Activated CD4-positive, alpha-beta T cell treated with anti-CD3 and anti-CD28 coated beads, Interleukin-2, amount 10 ng/mL, durations not matched to agents 24 days and 14 days (primary cell): ENCODE data around the gene HSPA14. TPM values are rescaled to one million over a fixed set of nuclear protein-coding genes. Genes with fewer than 3 reads are reported as not detected.
"Not testable (repeated sequence)": the region's sequence is repeated elsewhere in the genome, so short reads cannot be mapped to it uniquely, and the experiment has no call there.

ENCODE experiments used
- DNase-seq: peaks from one replicate; pipeline ENCODE4 v3.0.0; 2022
- H3K27ac Mint-ChIP-seq: one replicate; pipeline ENCODE4 v1.8.0; 2022; ENCODE audit warnings: mild to moderate bottlenecking, mixed read lengths
- H3K27me3 Mint-ChIP-seq: one replicate; pipeline ENCODE4 v1.8.0; 2022; ENCODE audit warnings: mixed read lengths
- H3K36me3 Mint-ChIP-seq: one replicate; pipeline ENCODE4 v1.8.0; 2022; ENCODE audit warnings: low read depth, mild to moderate bottlenecking, mixed read lengths
- H3K4me1 Mint-ChIP-seq: one replicate; pipeline ENCODE4 v1.8.0; 2021; ENCODE audit warnings: mixed read lengths
- H3K4me3 Mint-ChIP-seq: one replicate; pipeline ENCODE4 v1.8.0; 2022; ENCODE audit warnings: mild to moderate bottlenecking, moderate library complexity, mixed read lengths
- H3K9me3 Mint-ChIP-seq: one replicate; pipeline ENCODE4 v1.8.0; 2021; ENCODE audit warnings: mixed read lengths
- intact Hi-C: fragments of 100-400 bp; cut with micrococcal nuclease; formaldehyde crosslinking; loops from one replicate; pipeline ENCODE4 v1.15.1; 2023
- total RNA-seq: library from RNA; stranded (reverse); gene quantifications from 2 replicates; pipeline ENCODE4 v1.2.3, GENCODE V29; 2022

Gene HSPA14
- 42.0 and 44.1 TPM in 2 replicates for total RNA-seq

DNA sequence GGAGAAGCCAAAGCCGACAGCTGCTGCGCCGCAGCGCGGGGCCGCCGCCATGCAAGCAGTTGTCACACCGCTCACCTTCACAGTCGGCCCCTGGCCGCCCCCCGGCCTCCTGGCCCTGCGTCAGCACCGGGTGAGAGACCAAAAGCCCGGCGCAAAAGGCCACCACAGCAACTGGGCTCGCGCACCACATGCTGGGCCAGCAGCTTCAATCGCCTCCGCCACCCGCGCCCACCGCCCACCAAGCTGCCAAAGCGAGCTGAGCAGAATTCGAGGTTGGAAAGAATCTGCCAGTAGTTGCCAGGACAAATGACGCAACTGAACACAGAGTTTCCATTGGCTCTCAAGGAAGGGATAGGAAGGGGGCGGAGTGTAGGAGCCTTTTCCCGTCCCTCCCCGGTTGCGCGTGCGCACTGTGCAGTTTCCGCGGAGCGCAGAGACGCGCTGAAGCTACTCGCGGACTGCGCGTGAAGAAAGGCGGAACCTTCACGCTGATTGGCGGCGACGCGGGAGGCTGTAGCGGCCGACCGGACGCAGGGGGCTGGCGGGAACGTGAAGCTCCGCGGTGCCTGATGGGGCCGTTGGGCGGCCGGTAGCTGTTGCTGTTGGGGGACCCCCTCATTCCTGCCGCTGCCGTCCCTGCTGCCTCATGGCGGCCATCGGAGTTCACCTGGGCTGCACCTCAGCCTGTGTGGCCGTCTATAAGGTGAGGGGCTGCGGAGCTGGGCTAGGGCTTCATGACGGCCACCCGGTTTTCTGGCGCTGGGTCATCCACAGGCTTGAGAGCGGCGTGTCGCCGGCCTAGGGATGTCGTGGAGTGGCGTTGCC lies at the start of gene HSPA14, which contains the start of the genes CDNF and MSANTD7:
Gene HSPA14 (plus strand): TSS at position 550 of the 825 bp plus-strand sequence. CDS start 97 bp downstream, at position 647.
Gene CDNF (minus strand): TSS at position 281 of the 825 bp plus-strand sequence. CDS start 91 bp downstream, at position 190.
Gene MSANTD7 (plus strand): TSS at position 550 of the 825 bp plus-strand sequence. CDS start 3,979 bp downstream, outside the sequence.
- intact Hi-C loops: loop anchor here (1.0 to 5.0 kb wide), 8 partner anchors 40 to 339 kb away; partner anchors contain the start of genes DCLRE1C, RPP38 and SUV39H2
- Mint-ChIP-seq H3K4me1 (peaks cover 18% of the 10 kb centered on the region), H3K9me3 (no peaks in the 10 kb centered on the region), H3K27me3 (no peaks in the 10 kb centered on the region), H3K27ac (peak within 1 kb of the TSS; percentile 96), H3K4me3 (peak within 1 kb of the TSS; percentile 92), H3K36me3 (peaks cover 36% of the 10 kb centered on the region)
- peak; percentile 100 for DNase-seq

DNA sequence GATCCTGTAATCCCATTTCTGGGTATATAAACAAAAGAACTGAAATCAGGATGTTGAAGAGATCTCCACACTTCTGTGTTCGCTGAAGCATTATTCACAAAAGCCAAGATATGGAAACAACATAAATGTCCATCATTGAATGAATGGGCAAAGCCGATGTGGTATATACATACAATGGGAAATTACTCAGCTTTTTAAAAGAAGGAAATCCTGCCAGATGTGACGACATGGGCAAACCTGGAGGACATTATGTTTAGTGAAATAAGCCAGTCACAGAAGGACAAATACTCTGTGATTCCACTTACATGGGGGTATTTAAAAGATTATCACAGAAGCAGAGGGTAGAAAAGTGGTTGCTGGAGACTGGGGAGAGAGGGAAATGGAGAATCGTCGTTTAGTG lies 39.5 kb upstream of the HSPA14 start:
- peaks cover 32% of the 10 kb centered on the region for H3K27me3 Mint-ChIP-seq
- H3K9me3 Mint-ChIP-seq: no peaks in the 10 kb centered on the region
- H3K4me1 Mint-ChIP-seq: no peaks in the 10 kb centered on the region
- H3K4me3 Mint-ChIP-seq: no peak overlapping the region
- no peaks in the 10 kb centered on the region for H3K36me3 Mint-ChIP-seq
- intact Hi-C loops: no loop called here
- DNase-seq: no peak
- H3K27ac Mint-ChIP-seq: no peak overlapping the region

DNA sequence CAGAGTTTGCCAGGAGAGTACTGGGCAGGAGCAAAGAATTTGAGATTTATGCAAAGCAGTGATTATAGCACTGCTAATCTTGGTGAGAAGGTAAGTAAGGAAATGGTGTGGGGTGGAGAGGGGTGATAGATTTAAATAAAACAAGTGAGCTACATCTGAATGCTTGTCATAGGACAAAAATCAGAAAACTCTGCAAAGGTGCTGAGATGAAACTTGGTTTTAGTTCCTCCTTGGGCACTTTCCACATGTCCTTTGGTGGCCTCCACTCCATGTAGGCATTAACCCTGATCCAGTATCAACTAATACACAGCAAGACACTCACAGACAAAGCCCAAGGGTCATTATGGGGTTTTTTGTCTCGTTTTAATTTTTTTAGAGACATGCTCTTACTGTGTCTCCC lies 37.7 kb upstream of the HSPA14 start:
- no peak overlapping the region for H3K27ac Mint-ChIP-seq
- H3K4me3 Mint-ChIP-seq: no peak overlapping the region
- H3K4me1 Mint-ChIP-seq: no peaks in the 10 kb centered on the region
- peaks cover 32% of the 10 kb centered on the region for H3K27me3 Mint-ChIP-seq
- no peak for DNase-seq
- no peaks in the 10 kb centered on the region for H3K36me3 Mint-ChIP-seq
- no peaks in the 10 kb centered on the region for H3K9me3 Mint-ChIP-seq
- intact Hi-C loops: no loop called here

- DNase-seq: no peak
- Mint-ChIP-seq H3K4me3 (no peak overlapping the region), H3K4me1 (no peaks in the 10 kb centered on the region), H3K27ac (peak overlapping the region; percentile 27), H3K36me3 (no peaks in the 10 kb centered on the region), H3K27me3 (peaks cover 34% of the 10 kb centered on the region), H3K9me3 (no peaks in the 10 kb centered on the region)
- intact Hi-C loops: no loop called here
These were observed 36.4 kb upstream of the HSPA14 start for GRCh38 chr10:14801723-14802122.

- Mint-ChIP-seq H3K4me1 (no peaks in the 10 kb centered on the region), H3K27me3 (peaks cover 39% of the 10 kb centered on the region), H3K9me3 (no peaks in the 10 kb centered on the region), H3K36me3 (no peaks in the 10 kb centered on the region), H3K4me3 (no peak overlapping the region), H3K27ac (no peak overlapping the region)
- intact Hi-C loops: no loop called here
- no peak for DNase-seq
These were observed 34.3 kb upstream of the HSPA14 start for GRCh38 chr10:14803827-14804226.

DNA sequence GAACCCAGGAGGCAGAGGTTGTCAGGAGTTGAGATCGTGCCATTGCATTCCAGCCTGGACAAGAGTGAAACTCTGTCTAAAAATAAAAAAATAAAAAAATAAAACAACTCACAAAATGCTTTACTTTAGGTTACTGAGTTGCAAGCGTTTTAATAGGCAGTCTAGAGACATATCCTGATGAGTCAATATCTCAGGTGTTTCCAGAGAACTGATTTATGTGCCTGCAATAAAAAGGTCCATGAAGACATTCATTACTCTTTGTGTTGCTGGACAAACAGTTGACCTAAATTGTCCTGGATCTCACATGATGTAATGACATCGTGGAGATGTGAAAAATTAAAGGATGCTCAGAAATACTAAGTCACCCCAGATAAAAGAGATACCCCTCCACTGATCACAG lies 31.8 kb upstream of the HSPA14 start:
- DNase-seq: no peak
- Mint-ChIP-seq H3K36me3 (no peaks in the 10 kb centered on the region), H3K9me3 (no peaks in the 10 kb centered on the region), H3K27me3 (peaks cover 25% of the 10 kb centered on the region), H3K27ac (no peak overlapping the region), H3K4me1 (no peaks in the 10 kb centered on the region), H3K4me3 (no peak overlapping the region)
- intact Hi-C loops: no loop called here

- Mint-ChIP-seq H3K9me3 (no peaks in the 10 kb centered on the region), H3K4me3 (no peak overlapping the region), H3K27me3 (peaks cover 17% of the 10 kb centered on the region), H3K36me3 (no peaks in the 10 kb centered on the region), H3K4me1 (peaks cover 12% of the 10 kb centered on the region), H3K27ac (peak overlapping the region; percentile 29)
- intact Hi-C loops: no loop called here
- DNase-seq: no peak
These were observed 26.8 kb upstream of the HSPA14 start for GRCh38 chr10:14810969-14811953.

- no peak overlapping the region for H3K27ac Mint-ChIP-seq
These were observed 25.8 kb upstream of the HSPA14 start for GRCh38 chr10:14812271-14812670.

DNA sequence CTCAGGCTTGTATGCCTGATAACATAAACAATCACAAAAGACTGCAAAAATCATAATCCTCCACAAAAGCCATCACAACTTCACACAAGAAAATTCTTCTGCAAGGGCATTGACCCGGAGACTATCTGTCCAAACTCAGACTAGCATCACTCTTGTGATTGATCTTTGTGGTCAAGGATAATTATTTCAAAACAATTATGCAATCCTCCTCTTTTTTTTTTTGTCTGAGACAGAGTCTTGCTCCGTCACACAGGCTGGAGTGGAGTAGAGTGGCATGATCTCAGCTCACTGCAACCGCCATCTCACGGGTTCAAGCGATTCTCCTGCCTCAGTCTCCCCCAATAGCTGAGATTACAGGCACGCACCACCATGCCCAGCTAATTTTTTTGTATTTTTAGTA lies 22.4 kb upstream of the HSPA14 start:
- DNase-seq: no peak
- Mint-ChIP-seq H3K27ac (no peak overlapping the region), H3K4me1 (peaks cover 12% of the 10 kb centered on the region), H3K4me3 (no peak overlapping the region), H3K27me3 (no peaks in the 10 kb centered on the region), H3K36me3 (no peaks in the 10 kb centered on the region), H3K9me3 (no peaks in the 10 kb centered on the region)
- intact Hi-C loops: no loop called here

More at GRCh38 chr10:14812271-14812670, 25.8 kb upstream of the HSPA14 start:
- no peaks in the 10 kb centered on the region for H3K36me3 Mint-ChIP-seq
- no peaks in the 10 kb centered on the region for H3K9me3 Mint-ChIP-seq
- H3K4me3 Mint-ChIP-seq: no peak overlapping the region
- DNase-seq: no peak
- peaks cover 10% of the 10 kb centered on the region for H3K27me3 Mint-ChIP-seq
- intact Hi-C loops: no loop called here
- peaks cover 12% of the 10 kb centered on the region for H3K4me1 Mint-ChIP-seq

GRCh38 chr10:14816717-14817116 lies 21.4 kb upstream of the HSPA14 start:
- H3K27me3 Mint-ChIP-seq, H3K4me3 Mint-ChIP-seq, H3K36me3 Mint-ChIP-seq, H3K9me3 Mint-ChIP-seq, intact Hi-C loops, H3K27ac Mint-ChIP-seq, DNase-seq: not testable (repeated sequence)
- peaks cover 16% of the 10 kb centered on the region for H3K4me1 Mint-ChIP-seq

GRCh38 chr10:14820010-14820774 lies 17.9 kb upstream of the HSPA14 start:
- Mint-ChIP-seq H3K36me3 (no peaks in the 10 kb centered on the region), H3K27ac (no peak overlapping the region), H3K4me1 (peaks cover 8% of the 10 kb centered on the region), H3K9me3 (no peaks in the 10 kb centered on the region), H3K27me3 (peaks cover under 1% of the 10 kb centered on the region), H3K4me3 (no peak overlapping the region)
- no peak for DNase-seq
- intact Hi-C loops: loop anchor here (5.0 kb wide), 2 partner anchors 173 to 623 kb away; no protein-coding TSS in a partner anchor

DNA sequence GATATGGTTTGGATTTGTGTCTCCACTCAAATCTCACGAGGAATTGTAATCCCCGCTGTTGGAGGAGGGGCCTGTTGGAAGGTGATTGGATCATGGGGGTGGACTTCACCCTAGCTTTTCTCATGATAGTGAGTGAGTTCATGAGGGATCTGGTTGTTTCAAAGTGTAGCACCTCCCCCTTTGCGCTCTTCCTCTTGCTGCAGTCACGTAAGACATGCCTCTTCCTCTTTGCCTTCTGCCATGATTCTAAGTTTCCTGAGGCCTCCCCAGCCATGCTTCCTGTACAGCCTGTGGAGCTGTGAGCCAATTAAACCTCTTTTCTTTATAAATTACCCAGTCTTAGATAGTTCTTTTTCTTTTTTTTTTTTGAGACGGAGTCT lies 17.3 kb upstream of the HSPA14 start:
- no peak overlapping the region for H3K4me3 Mint-ChIP-seq

More for the DNA sequence above, 17.3 kb upstream of the HSPA14 start:
- Mint-ChIP-seq H3K27ac (no peak overlapping the region), H3K9me3 (no peaks in the 10 kb centered on the region), H3K4me1 (peaks cover 9% of the 10 kb centered on the region), H3K36me3 (no peaks in the 10 kb centered on the region), H3K27me3 (peaks cover 5% of the 10 kb centered on the region)
- no peak for DNase-seq
- intact Hi-C loops: loop anchor here (5.0 kb wide), 2 partner anchors 173 to 623 kb away; no protein-coding TSS in a partner anchor
